ENCODE measurements around the gene NPTX1.

DNA sequence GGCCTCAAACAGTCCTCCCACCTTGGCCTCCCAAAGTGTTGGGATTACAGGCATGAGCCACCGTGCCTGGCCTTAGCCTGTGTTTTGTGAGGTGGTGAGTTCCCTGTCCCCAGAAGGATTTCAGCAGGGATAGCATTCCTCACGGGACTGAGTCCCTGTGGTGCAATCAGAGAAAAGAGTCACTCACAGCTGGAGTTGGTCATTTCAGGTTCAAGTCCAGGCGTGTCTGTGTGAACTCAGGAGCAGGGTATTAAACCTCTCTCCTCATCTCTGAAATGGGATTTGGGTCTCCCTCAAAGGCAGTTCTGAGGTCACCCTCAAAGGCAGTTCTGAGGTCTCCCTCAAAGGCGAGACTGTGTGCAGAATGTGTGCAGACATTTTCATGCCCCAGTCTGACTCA lies 28.6 kb downstream of the NPTX1 start:
- TF ChIP-seq GABPA (IDR thresholded peaks at IDR 0.05; ENCODE audit: low read depth), result no peak
- TF ChIP-seq, protein P1, sequence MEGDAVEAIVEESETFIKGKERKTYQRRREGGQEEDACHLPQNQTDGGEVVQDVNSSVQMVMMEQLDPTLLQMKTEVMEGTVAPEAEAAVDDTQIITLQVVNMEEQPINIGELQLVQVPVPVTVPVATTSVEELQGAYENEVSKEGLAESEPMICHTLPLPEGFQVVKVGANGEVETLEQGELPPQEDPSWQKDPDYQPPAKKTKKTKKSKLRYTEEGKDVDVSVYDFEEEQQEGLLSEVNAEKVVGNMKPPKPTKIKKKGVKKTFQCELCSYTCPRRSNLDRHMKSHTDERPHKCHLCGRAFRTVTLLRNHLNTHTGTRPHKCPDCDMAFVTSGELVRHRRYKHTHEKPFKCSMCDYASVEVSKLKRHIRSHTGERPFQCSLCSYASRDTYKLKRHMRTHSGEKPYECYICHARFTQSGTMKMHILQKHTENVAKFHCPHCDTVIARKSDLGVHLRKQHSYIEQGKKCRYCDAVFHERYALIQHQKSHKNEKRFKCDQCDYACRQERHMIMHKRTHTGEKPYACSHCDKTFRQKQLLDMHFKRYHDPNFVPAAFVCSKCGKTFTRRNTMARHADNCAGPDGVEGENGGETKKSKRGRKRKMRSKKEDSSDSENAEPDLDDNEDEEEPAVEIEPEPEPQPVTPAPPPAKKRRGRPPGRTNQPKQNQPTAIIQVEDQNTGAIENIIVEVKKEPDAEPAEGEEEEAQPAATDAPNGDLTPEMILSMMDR (IDR thresholded peaks at IDR 0.05; ENCODE audit: insufficient read depth, low read length), result no peak
